A673 (cell line): ENCODE measurements around the gene FNDC7. TPM values are rescaled to one million over a fixed set of nuclear protein-coding genes. Genes with fewer than 3 reads are reported as not detected.
A peak's percentile ranks its signal among the peaks of the same experiment; 100 is the strongest.

Experiments
- Bru-seq: library from RNA; stranded (reverse); fragments of 400-500 nt; gene quantifications from one replicate; lab custom pipeline; 2021; lab: Mats Ljungman, UMichigan
- BruChase-seq, 2 experiments: library from RNA; stranded (reverse); fragments of 400-500 nt; gene quantifications; one replicate each; lab custom pipeline; 2021; lab: Mats Ljungman, UMichigan
- BruUV-seq: library from RNA; stranded (reverse); fragments of 400-500 nt; replicated peaks from 2 replicates; lab custom pipeline; 2021; lab: Mats Ljungman, UMichigan
- CTCF ChIA-PET: fragments of 300-600 bp; sonication (Branson Sonifier 250); formaldehyde crosslinking; loops from one replicate; lab custom pipeline; 2022; ENCODE audit warnings: antibody characterized with exemption; lab: Charles Lee
- POLR2A ChIA-PET: fragments of 300-600 bp; sonication (Branson Sonifier 250); formaldehyde crosslinking; loops from one replicate; lab custom pipeline; 2022; ENCODE audit warnings: antibody characterized with exemption; ENCODE audit not compliant: low non-redundant PET; lab: Charles Lee
- DNase-seq: peaks from one replicate; pipeline ENCODE4 v3.0.0-alpha.2; 2015; ENCODE audit warnings: low spot score
- H3K27ac ChIP-seq: fragments of 200-600 bp; sonication (generic); 2 replicates; pipeline ENCODE4 v1.5.1; 2016; ENCODE audit warnings: mixed run types, low read depth, mild to moderate bottlenecking, mixed read lengths, antibody characterized with exemption, low read length; ENCODE audit not compliant: poor library complexity, severe bottlenecking
- H3K27me3 ChIP-seq: fragments of 200-600 bp; sonication (generic); replicated peaks from 2 replicates; pipeline ENCODE4 v1.6.1; 2017; ENCODE audit warnings: mixed run types, low read depth, mild to moderate bottlenecking, mixed read lengths, antibody characterized with exemption, low read length; ENCODE audit not compliant: insufficient read depth, poor library complexity
- H3K36me3 ChIP-seq: fragments of 200-600 bp; sonication (generic); 2 replicates; pipeline ENCODE4 v1.6.1; 2016; ENCODE audit warnings: mixed run types, mild to moderate bottlenecking, mixed read lengths, antibody characterized with exemption, low read length; ENCODE audit not compliant: insufficient read depth, poor library complexity, severe bottlenecking
- H3K4me1 ChIP-seq: fragments of 200-600 bp; sonication (generic); 2 replicates; pipeline ENCODE4 v1.6.1; 2017; ENCODE audit warnings: mixed run types, mild to moderate bottlenecking, mixed read lengths, antibody characterized with exemption, low read length; ENCODE audit not compliant: insufficient read depth, poor library complexity, severe bottlenecking
- H3K4me3 ChIP-seq: fragments of 200-600 bp; sonication (generic); 2 replicates; pipeline ENCODE4 v1.5.1; 2016; ENCODE audit warnings: low read depth, mixed run types, mild to moderate bottlenecking, mixed read lengths, low read length; ENCODE audit not compliant: poor library complexity, severe bottlenecking
- H3K9me3 ChIP-seq: fragments of 200-600 bp; sonication (generic); 2 replicates; pipeline ENCODE4 v1.6.1; 2016; ENCODE audit warnings: mixed run types, low read depth, mild to moderate bottlenecking, mixed read lengths, antibody characterized with exemption, low read length; ENCODE audit not compliant: poor library complexity, severe bottlenecking
- EZH2 ChIP-seq: fragments of 200-600 bp; sonication (generic); IDR thresholded peaks from 2 replicates; pipeline ENCODE4 v1.6.1; 2017; ENCODE audit warnings: borderline replicate concordance, low read depth, mild to moderate bottlenecking, mixed read lengths, antibody characterized with exemption, low read length; ENCODE audit not compliant: poor library complexity, severe bottlenecking
- intact Hi-C: fragments of 100-400 bp; cut with micrococcal nuclease; formaldehyde crosslinking; loops from one replicate; pipeline ENCODE4 v1.10.0; 2022; ENCODE audit not compliant: unreplicated experiment
- long read RNA-seq: library from polyadenylated mRNA; stranded (forward); transcript quantifications from one replicate; pipeline ENCODE4 v2.0.0, GENCODE V29; 2022
- total RNA-seq: library from RNA; stranded (reverse); gene quantifications from 2 replicates; pipeline ENCODE4 v1.2.3, GENCODE V29; 2021
- TF ChIP-seq, protein P1 (sequence below): fragments of 300-800, 200-600 bp; sonication (generic); conservative IDR thresholded peaks from 2 replicates; pipeline ENCODE4 v1.5.1; 2017; ENCODE audit warnings: low read depth, mild to moderate bottlenecking, antibody characterized with exemption, low read length, moderate library complexity, mixed read lengths

FNDC7 gene, protein sequence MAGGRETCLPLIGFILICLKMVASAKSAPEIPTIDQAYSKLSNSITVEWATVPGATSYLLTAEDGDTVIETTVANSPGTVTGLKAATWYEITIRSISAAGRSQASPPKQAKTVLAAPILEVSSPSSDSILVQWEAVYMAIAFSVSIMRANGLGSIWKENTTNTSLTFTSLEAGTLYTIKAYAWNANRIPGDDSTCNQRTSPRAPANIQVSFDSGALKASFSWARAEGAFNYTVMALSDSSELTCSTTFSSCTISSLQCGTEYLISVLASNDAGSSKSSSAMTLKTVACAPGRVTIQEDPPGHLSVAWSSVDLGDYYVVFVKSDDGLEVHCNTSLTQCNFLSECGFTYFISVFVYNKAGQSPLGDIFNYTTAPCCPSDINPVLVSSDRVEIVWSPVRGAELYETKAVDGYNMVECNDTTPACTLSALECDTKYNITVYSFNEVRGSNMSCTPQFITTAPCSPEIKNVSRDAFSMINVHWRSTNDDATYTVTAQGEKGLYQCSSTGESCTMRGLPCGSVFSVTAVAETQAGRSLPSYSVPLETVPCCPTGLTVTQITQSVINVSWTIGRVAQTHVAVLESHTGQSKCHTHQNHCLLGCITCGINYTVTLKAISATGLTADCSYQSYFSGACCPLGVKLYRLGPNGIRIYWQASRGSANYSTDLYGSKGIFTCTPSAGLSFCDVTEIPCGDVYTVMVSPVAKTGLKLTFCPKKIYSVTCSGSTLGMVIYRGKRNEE
- total RNA-seq (0.13 TPM in 1 of 2 replicates, not detected in the other), Bru-seq, nascent RNA (percentile 30 among the genes with signal in this experiment), BruChase-seq, experiment 1, labeled RNA remaining after a 2-hour chase (percentile 35 among the genes with signal in this experiment), BruChase-seq, experiment 2, labeled RNA remaining after a 6-hour chase (percentile 39 among the genes with signal in this experiment)
- long read RNA-seq = 0 reads

DNA sequence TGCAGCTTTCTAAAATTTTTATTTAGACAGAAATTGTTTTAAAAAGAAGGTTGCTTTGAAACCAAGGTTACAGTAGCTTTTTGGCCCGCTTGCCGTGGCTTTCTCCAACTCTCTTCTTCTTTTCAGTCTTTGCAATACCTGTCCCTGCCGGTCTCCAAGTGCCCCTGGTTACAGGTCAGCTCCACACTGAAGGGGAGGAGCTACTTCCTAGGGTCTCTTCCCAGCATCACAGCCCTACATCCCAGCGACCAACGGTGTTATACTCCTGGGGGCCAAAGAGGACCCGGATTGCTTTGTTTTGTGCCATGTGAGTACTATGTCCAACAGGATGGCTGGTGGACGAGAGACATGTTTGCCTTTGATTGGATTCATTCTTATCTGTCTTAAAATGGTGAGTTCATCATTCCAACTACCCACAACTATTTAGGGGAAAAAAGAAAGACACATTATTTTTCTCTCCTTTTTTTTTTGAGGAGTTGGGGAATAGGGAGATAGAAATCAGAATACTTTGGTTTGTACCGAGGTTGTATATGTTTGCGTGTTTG lies at the start of gene FNDC7:
TSS of gene FNDC7 (plus strand) at position 303 of the 545 bp plus-strand sequence. CDS start at position 329, 26 bp downstream.
- Histone ChIP-seq H3K9me3 (no peaks in the 10 kb centered on the region), H3K4me3 (no peak within 1 kb of the TSS), H3K36me3 (no peaks in the 10 kb centered on the region), H3K27me3 (no peaks in the 10 kb centered on the region), H3K4me1 (no peaks in the 10 kb centered on the region), H3K27ac (no peak within 1 kb of the TSS)
- BruUV-seq = no TSS peak
- CTCF ChIA-PET = no interaction called here
- POLR2A ChIA-PET = no interaction called here
- TF ChIP-seq, protein P1, sequence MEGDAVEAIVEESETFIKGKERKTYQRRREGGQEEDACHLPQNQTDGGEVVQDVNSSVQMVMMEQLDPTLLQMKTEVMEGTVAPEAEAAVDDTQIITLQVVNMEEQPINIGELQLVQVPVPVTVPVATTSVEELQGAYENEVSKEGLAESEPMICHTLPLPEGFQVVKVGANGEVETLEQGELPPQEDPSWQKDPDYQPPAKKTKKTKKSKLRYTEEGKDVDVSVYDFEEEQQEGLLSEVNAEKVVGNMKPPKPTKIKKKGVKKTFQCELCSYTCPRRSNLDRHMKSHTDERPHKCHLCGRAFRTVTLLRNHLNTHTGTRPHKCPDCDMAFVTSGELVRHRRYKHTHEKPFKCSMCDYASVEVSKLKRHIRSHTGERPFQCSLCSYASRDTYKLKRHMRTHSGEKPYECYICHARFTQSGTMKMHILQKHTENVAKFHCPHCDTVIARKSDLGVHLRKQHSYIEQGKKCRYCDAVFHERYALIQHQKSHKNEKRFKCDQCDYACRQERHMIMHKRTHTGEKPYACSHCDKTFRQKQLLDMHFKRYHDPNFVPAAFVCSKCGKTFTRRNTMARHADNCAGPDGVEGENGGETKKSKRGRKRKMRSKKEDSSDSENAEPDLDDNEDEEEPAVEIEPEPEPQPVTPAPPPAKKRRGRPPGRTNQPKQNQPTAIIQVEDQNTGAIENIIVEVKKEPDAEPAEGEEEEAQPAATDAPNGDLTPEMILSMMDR = no peak
- no peak for TF ChIP-seq EZH2
- DNase-seq = no peak
- intact Hi-C loops = no loop called here

GRCh38 chr1:108663074-108663473 lies 49.6 kb upstream of the FNDC7 start:
- no TSS peak for BruUV-seq
- no peak for DNase-seq
- Histone ChIP-seq H3K4me1 (peaks cover 8% of the 10 kb centered on the region), H3K9me3 (no peaks in the 10 kb centered on the region), H3K4me3 (no peak overlapping the region), H3K27ac (no peak overlapping the region), H3K36me3 (no peaks in the 10 kb centered on the region), H3K27me3 (no peaks in the 10 kb centered on the region)
- POLR2A ChIA-PET = no interaction called here
- intact Hi-C loops = no loop called here
- no peak for TF ChIP-seq EZH2
- TF ChIP-seq, protein P1 = no peak
- CTCF ChIA-PET = no interaction called here

DNA sequence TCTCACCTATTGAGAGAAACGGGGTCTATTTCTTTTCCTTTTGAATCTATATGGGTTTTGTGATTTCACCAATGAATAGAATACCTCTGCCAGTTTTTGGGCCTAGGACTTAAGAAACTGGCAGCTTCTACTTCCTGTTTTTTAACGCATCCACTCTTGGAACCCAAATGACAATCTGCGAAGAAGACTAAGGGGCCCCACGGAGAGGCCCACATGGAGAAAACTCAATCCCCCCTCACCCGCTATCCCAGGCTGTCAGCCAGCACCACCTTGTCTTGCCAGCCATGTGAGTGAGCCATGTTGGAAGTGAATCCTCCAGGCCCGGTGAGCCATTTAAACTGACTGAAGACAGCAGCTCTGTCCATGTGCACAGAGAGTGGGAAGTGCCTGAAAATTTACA lies 48.2 kb upstream of the FNDC7 start:
- Histone ChIP-seq H3K4me1 (peaks cover 8% of the 10 kb centered on the region), H3K9me3 (no peaks in the 10 kb centered on the region), H3K4me3 (no peak overlapping the region), H3K27ac (no peak overlapping the region), H3K36me3 (no peaks in the 10 kb centered on the region), H3K27me3 (no peaks in the 10 kb centered on the region)
- TF ChIP-seq EZH2 = no peak
- TF ChIP-seq, protein P1 = no peak
- BruUV-seq = no TSS peak
- no peak for DNase-seq
- intact Hi-C loops = no loop called here
- CTCF ChIA-PET = no interaction called here
- POLR2A ChIA-PET = no interaction called here
